ENCODE results near the gene NAP1L4. TPM values are rescaled to one million over a fixed set of nuclear protein-coding genes. Genes with fewer than 3 reads are reported as not detected.
A peak's percentile ranks its signal among the peaks of the same experiment; 100 is the strongest.

NAP1L4 gene
- total RNA-seq, 2 donors from 2014 or later: 45.9 to 57.7 TPM

GRCh38 chr11:2933375-2934020 lies 58.6 kb downstream of the NAP1L4 start:
- TF ChIP-seq, protein P1, sequence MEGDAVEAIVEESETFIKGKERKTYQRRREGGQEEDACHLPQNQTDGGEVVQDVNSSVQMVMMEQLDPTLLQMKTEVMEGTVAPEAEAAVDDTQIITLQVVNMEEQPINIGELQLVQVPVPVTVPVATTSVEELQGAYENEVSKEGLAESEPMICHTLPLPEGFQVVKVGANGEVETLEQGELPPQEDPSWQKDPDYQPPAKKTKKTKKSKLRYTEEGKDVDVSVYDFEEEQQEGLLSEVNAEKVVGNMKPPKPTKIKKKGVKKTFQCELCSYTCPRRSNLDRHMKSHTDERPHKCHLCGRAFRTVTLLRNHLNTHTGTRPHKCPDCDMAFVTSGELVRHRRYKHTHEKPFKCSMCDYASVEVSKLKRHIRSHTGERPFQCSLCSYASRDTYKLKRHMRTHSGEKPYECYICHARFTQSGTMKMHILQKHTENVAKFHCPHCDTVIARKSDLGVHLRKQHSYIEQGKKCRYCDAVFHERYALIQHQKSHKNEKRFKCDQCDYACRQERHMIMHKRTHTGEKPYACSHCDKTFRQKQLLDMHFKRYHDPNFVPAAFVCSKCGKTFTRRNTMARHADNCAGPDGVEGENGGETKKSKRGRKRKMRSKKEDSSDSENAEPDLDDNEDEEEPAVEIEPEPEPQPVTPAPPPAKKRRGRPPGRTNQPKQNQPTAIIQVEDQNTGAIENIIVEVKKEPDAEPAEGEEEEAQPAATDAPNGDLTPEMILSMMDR (IDR thresholded peaks at IDR 0.05): peak in 1 of 7 experiments; percentile 11
- TF ChIP-seq POLR2A (IDR thresholded peaks at IDR 0.05): peak in 1 of 3 donors; percentile 25
- ATAC-seq (no peak), DNase-seq (peak; percentile 28 to 78 (median 58))
- Histone ChIP-seq H3K27me3 (peaks cover 0 to 5% of the 10 kb centered on the region in 2 donors), H3K36me3 (replicated peaks in 1 of 2; ENCODE audit: insufficient read depth in 1 of 2, low read depth in 2 of 2) (no peaks in the 10 kb centered on the region), H3K9me3 (peaks cover 0 to 7% (median 0%) of the 10 kb centered on the region in 3 donors), H3K27ac (no peak overlapping the region), H3K4me1 (peaks cover 26% of the 10 kb centered on the region), H3K4me3 (no peak overlapping the region)
- intact Hi-C loops (cut with DNase I): no loop called here
- 71 to 80% methylated on average over 1 to 12 of the region's 12 CpGs for WGBS, 2 donors

DNA sequence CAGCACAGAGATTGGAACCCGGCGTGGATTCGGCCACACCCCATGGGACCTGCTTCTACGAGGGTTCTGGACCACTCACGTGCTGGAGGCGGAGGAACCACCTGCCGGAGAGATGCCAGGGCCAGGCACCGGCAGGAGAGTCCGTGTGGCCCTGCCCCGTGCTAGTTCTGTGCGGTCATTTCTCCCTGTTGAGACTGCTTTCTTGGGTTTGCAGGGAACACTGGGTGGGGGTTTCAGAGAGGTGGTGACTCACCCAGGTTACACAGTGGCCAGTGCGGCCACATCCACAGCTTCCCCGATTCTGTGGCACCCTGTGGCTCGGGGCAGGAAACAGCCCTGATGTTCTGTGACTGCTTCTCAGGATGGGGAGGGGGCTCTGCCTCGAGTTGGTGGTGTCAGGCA lies 59.3 kb downstream of the NAP1L4 start:
- 47 to 63% methylated on average over 3 to 15 of the region's 15 CpGs for WGBS, 2 donors
- Histone ChIP-seq H3K4me1 (peaks cover 33% of the 10 kb centered on the region), H3K4me3 (no peak overlapping the region), H3K27ac (no peak overlapping the region), H3K9me3 (peaks cover 0 to 5% (median 0%) of the 10 kb centered on the region in 3 donors), H3K36me3 (replicated peaks in 1 of 2; ENCODE audit: insufficient read depth in 1 of 2, low read depth in 2 of 2) (no peaks in the 10 kb centered on the region), H3K27me3 (peaks cover 0 to 5% of the 10 kb centered on the region in 2 donors)
- intact Hi-C loops (cut with DNase I): no loop called here
- TF ChIP-seq, protein P1 (IDR thresholded peaks at IDR 0.05): no peak
- no peak for TF ChIP-seq POLR2A (IDR thresholded peaks at IDR 0.05)
- ATAC-seq: no peak
- DNase-seq: peak in 2 of 4 donors; percentile 6 to 14

- peak in 2 of 4 donors; percentile 10 to 13 for DNase-seq
- Histone ChIP-seq H3K9me3 (no peaks in the 10 kb centered on the region), H3K4me1 (peaks cover 33% of the 10 kb centered on the region), H3K27me3 (peaks cover 0 to 5% of the 10 kb centered on the region in 2 donors), H3K36me3 (replicated peaks in 1 of 2; ENCODE audit: insufficient read depth in 1 of 2, low read depth in 2 of 2) (no peaks in the 10 kb centered on the region), H3K27ac (no peak overlapping the region), H3K4me3 (no peak overlapping the region)
- 71 to 84% methylated on average over 9 to 13 of the region's 13 CpGs for WGBS, 2 donors
- no peak for ATAC-seq
- TF ChIP-seq, protein P1 (IDR thresholded peaks at IDR 0.05): no peak
- TF ChIP-seq POLR2A (IDR thresholded peaks at IDR 0.05): no peak
- intact Hi-C loops (cut with DNase I): no loop called here
Measured at GRCh38 chr11:2931771-2932738, 60.1 kb downstream of the NAP1L4 start.

- no peak overlapping the region for H3K4me3 ChIP-seq
- intact Hi-C loops (cut with DNase I): no loop called here
- H3K27ac ChIP-seq: no peak overlapping the region
- ATAC-seq (no peak), DNase-seq (no peak)
- H3K9me3 ChIP-seq: no peaks in the 10 kb centered on the region
- 43 to 54% methylated on average over 4 of the region's 4 CpGs for WGBS, 2 donors
- no peaks in the 10 kb centered on the region for H3K36me3 ChIP-seq (replicated peaks in 1 of 2; ENCODE audit: insufficient read depth in 1 of 2, low read depth in 2 of 2)
- peaks cover 33% of the 10 kb centered on the region for H3K4me1 ChIP-seq
- TF ChIP-seq POLR2A (IDR thresholded peaks at IDR 0.05): no peak
- TF ChIP-seq, protein P1 (IDR thresholded peaks at IDR 0.05): no peak
- H3K27me3 ChIP-seq: peaks cover 0 to 5% of the 10 kb centered on the region in 2 donors
Measured at GRCh38 chr11:2931420-2931746, 60.7 kb downstream of the NAP1L4 start.
